HepG2 (cell line): ENCODE results near the gene BMF. TPM values are rescaled to one million over a fixed set of nuclear protein-coding genes. Genes with fewer than 3 reads are reported as not detected.

Source experiments
- ADNP ChIP-seq: sonication (generic); formaldehyde crosslinking; IDR thresholded peaks from 2 replicates; pipeline ENCODE4 v1.4.0; 2020; ENCODE audit warnings: missing genetic modification reagents
- CCDC6 ChIP-seq: sonication (generic); formaldehyde crosslinking; IDR thresholded peaks from 2 replicates; pipeline ENCODE4 v1.8.1; 2022; ENCODE audit warnings: mild to moderate bottlenecking, missing genetic modification reagents, moderate library complexity
- EHMT2 ChIP-seq: fragments of 200-600 bp; sonication (generic); IDR thresholded peaks from 2 replicates; pipeline ENCODE4 v1.7.0; 2017; ENCODE audit warnings: antibody characterized with exemption, low read depth, low read length, borderline replicate concordance
- GABPB1 ChIP-seq: IDR thresholded peaks from 2 replicates; pipeline ENCODE4 v1.6.1; 2016; ENCODE audit warnings: mild to moderate bottlenecking, missing genetic modification reagents, moderate library complexity, missing compliant biosample characterization
- NCOA1 ChIP-seq: sonication (generic); formaldehyde crosslinking; IDR thresholded peaks from 2 replicates; pipeline ENCODE4 v1.9.0; 2021; ENCODE audit warnings: missing genetic modification reagents
- NFYC ChIP-seq: IDR thresholded peaks from 2 replicates; pipeline ENCODE4 v1.6.1; 2016; ENCODE audit warnings: missing genetic modification reagents, missing compliant biosample characterization
- NPAS2 ChIP-seq: sonication (generic); formaldehyde crosslinking; IDR thresholded peaks from 2 replicates; pipeline ENCODE4 v1.8.0; 2022; ENCODE audit warnings: mild to moderate bottlenecking, missing genetic modification reagents, borderline replicate concordance
- PAF1 ChIP-seq: IDR thresholded peaks from 2 replicates; pipeline ENCODE4 v1.6.1; 2016; ENCODE audit warnings: missing genetic modification reagents, missing compliant biosample characterization
- SALL2 ChIP-seq: sonication (generic); formaldehyde crosslinking; IDR thresholded peaks from 2 replicates; pipeline ENCODE4 v1.8.1; 2023; ENCODE audit warnings: mild to moderate bottlenecking, missing genetic modification reagents, inconsistent platforms
- SNAI1 ChIP-seq: sonication (generic); formaldehyde crosslinking; IDR thresholded peaks from 2 replicates; pipeline ENCODE4 v1.5.0; 2020; ENCODE audit warnings: mild to moderate bottlenecking, missing genetic modification reagents, borderline replicate concordance
- SOX6 ChIP-seq, 2 experiments: fragments of 450-650 bp in 1 of 2; sonication (generic) in 1 of 2; formaldehyde crosslinking in 1 of 2; IDR thresholded peaks; 2 replicates each; pipeline versions ENCODE4 v1.4.0 to v1.6.1; 2017 to 2020; ENCODE audit warnings: antibody characterized with exemption in 1 of 2, mild to moderate bottlenecking in 1 of 2, missing genetic modification reagents in 1 of 2
- U2AF1 ChIP-seq: fragments of 200-400 bp; formaldehyde crosslinking; optimal IDR thresholded peaks from 2 replicates; pipeline ENCODE3; 2017; ENCODE audit warnings: mild to moderate bottlenecking, low read depth, low read length
- ZBTB1 ChIP-seq: sonication (generic); formaldehyde crosslinking; IDR thresholded peaks from 2 replicates; pipeline ENCODE4 v1.4.0; 2020; ENCODE audit warnings: missing genetic modification reagents, borderline replicate concordance
- ZNF468 ChIP-seq: sonication (generic); formaldehyde crosslinking; IDR thresholded peaks from 2 replicates; pipeline ENCODE4 v1.8.0; 2022; ENCODE audit warnings: mild to moderate bottlenecking, moderate library complexity, missing genetic modification reagents
- ZNF841 ChIP-seq: sonication (generic); formaldehyde crosslinking; IDR thresholded peaks from 2 replicates; pipeline ENCODE4 v1.8.1; 2023; ENCODE audit warnings: missing genetic modification reagents, borderline replicate concordance
- ZNF878 ChIP-seq: sonication (generic); formaldehyde crosslinking; IDR thresholded peaks from 2 replicates; pipeline ENCODE4 v1.8.1; 2023; ENCODE audit warnings: mild to moderate bottlenecking, missing genetic modification reagents, moderate library complexity
- polyA plus RNA-seq, 8 experiments: library from polyadenylated mRNA; depleted of rRNA in 3 of 8; stranded (reverse) in 7 of 8; unstranded in 1 of 8; fragments of >200 nt; fragmentation: Illumina TruSeq in 4 of 8; extraction: Trizol in 4 of 8; gene quantifications; 2 replicates each; pipeline versions ENCODE4 v1.2.1 to v1.2.3, GENCODE V29; 2011 to 2016; ENCODE audit warnings: low read depth in 4 of 8, missing spikeins in 1 of 8, mixed read lengths in 1 of 8; ENCODE audit not compliant: insufficient read depth in 1 of 8
- total RNA-seq, 5 experiments: library from RNA; depleted of rRNA; stranded (reverse); fragments of >200 nt; fragmentation: Illumina TruSeq; extraction: Trizol; gene quantifications; 2 replicates each; pipeline ENCODE4 v1.2.3, GENCODE V29; 2016; ENCODE audit warnings: low read depth in 1 of 5
- TF ChIP-seq, protein P1 (sequence below): sonication (generic); formaldehyde crosslinking; IDR thresholded peaks from 2 replicates; pipeline ENCODE4 v1.8.1; 2022; ENCODE audit warnings: low read depth, mild to moderate bottlenecking, missing genetic modification reagents
- TF ChIP-seq, protein P2 (sequence below): sonication (generic); formaldehyde crosslinking; IDR thresholded peaks from 2 replicates; pipeline ENCODE4 v1.4.0; 2020; ENCODE audit warnings: missing genetic modification reagents
- TF ChIP-seq, protein P3 (sequence below): sonication (generic); formaldehyde crosslinking; IDR thresholded peaks from 2 replicates; pipeline ENCODE4 v1.4.0; 2020; ENCODE audit warnings: missing genetic modification reagents
- TF ChIP-seq, protein P4 (sequence below): sonication (generic); formaldehyde crosslinking; IDR thresholded peaks from 2 replicates; pipeline ENCODE4 v1.4.0; 2020; ENCODE audit warnings: mild to moderate bottlenecking, low read depth, missing genetic modification reagents

BMF gene
- total and polyA plus RNA-seq, 2 of the 13 experiments (the other 11 are each of a cell fraction or from before 2014, with no cell fraction given) = 8.7 to 15.9 TPM

DNA sequence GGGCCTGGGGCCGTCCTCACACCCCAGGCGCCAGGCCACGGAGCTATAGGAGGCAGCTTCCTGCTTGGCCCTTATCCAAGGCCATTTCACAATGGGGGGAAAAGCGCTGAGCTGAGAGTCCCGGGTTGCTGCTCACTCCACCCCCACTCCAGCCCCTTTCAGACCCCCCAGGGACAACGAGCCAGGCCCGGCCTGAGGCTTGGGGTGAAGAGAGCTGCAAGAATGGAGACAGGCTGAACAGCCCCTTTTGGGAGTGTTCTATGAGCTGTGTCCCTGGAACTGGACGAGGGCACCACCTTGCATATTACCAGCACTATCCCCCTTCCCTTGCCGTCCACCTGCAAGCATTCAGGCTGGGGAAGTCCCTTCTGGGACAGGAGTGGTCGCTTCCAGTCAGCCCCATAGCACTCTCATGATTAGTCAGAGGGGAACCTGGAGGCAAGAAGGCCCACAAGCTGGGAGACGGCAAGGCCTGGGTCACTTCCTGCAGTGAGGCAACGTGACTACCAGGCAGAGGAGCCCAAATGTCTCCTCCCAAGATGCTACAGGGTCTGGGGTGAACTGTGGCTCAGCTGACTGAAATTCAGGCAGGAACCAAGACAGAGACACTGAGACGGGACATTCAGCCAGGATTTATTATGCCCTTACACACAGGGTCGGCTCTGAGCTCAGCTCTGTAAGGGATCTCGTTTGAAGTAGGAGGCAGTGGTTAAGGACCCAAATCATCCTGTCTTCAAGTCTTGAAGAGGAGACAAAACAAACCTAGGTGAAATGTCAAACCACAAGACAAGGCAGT is 61.1 kb downstream of the BMF start (continued):
- TF ChIP-seq ZNF468 (CRISPR knock-in tag) = no peak
- TF ChIP-seq, protein P1, sequence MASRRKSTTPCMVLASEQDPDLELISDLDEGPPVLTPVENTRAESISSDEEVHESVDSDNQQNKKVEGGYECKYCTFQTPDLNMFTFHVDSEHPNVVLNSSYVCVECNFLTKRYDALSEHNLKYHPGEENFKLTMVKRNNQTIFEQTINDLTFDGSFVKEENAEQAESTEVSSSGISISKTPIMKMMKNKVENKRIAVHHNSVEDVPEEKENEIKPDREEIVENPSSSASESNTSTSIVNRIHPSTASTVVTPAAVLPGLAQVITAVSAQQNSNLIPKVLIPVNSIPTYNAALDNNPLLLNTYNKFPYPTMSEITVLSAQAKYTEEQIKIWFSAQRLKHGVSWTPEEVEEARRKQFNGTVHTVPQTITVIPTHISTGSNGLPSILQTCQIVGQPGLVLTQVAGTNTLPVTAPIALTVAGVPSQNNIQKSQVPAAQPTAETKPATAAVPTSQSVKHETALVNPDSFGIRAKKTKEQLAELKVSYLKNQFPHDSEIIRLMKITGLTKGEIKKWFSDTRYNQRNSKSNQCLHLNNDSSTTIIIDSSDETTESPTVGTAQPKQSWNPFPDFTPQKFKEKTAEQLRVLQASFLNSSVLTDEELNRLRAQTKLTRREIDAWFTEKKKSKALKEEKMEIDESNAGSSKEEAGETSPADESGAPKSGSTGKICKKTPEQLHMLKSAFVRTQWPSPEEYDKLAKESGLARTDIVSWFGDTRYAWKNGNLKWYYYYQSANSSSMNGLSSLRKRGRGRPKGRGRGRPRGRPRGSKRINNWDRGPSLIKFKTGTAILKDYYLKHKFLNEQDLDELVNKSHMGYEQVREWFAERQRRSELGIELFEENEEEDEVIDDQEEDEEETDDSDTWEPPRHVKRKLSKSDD (CRISPR knock-in tag) = no peak
- TF ChIP-seq ZNF878 = no peak
- TF ChIP-seq CCDC6 = no peak
- no peak for TF ChIP-seq U2AF1
- TF ChIP-seq, protein P2, sequence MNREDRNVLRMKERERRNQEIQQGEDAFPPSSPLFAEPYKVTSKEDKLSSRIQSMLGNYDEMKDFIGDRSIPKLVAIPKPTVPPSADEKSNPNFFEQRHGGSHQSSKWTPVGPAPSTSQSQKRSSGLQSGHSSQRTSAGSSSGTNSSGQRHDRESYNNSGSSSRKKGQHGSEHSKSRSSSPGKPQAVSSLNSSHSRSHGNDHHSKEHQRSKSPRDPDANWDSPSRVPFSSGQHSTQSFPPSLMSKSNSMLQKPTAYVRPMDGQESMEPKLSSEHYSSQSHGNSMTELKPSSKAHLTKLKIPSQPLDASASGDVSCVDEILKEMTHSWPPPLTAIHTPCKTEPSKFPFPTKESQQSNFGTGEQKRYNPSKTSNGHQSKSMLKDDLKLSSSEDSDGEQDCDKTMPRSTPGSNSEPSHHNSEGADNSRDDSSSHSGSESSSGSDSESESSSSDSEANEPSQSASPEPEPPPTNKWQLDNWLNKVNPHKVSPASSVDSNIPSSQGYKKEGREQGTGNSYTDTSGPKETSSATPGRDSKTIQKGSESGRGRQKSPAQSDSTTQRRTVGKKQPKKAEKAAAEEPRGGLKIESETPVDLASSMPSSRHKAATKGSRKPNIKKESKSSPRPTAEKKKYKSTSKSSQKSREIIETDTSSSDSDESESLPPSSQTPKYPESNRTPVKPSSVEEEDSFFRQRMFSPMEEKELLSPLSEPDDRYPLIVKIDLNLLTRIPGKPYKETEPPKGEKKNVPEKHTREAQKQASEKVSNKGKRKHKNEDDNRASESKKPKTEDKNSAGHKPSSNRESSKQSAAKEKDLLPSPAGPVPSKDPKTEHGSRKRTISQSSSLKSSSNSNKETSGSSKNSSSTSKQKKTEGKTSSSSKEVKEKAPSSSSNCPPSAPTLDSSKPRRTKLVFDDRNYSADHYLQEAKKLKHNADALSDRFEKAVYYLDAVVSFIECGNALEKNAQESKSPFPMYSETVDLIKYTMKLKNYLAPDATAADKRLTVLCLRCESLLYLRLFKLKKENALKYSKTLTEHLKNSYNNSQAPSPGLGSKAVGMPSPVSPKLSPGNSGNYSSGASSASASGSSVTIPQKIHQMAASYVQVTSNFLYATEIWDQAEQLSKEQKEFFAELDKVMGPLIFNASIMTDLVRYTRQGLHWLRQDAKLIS (CRISPR knock-in tag) = no peak
- TF ChIP-seq ADNP (CRISPR knock-in tag) = no peak
- TF ChIP-seq, protein P3, sequence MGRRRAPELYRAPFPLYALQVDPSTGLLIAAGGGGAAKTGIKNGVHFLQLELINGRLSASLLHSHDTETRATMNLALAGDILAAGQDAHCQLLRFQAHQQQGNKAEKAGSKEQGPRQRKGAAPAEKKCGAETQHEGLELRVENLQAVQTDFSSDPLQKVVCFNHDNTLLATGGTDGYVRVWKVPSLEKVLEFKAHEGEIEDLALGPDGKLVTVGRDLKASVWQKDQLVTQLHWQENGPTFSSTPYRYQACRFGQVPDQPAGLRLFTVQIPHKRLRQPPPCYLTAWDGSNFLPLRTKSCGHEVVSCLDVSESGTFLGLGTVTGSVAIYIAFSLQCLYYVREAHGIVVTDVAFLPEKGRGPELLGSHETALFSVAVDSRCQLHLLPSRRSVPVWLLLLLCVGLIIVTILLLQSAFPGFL (CRISPR knock-in tag) = no peak
- no peak for TF ChIP-seq ZBTB1 (CRISPR knock-in tag)
- no peak for TF ChIP-seq PAF1 (CRISPR knock-in tag)
- no peak for TF ChIP-seq SOX6 (IDR thresholded peaks at IDR 0.05)
- TF ChIP-seq SOX6 (CRISPR knock-in tag; IDR thresholded peaks at IDR 0.05) = 0 out of 2 replicates have a peak, but pooled peaks have one; percentile 35
- TF ChIP-seq NFYC (CRISPR knock-in tag) = no peak
- peak; percentile 53; the same call in 1 of the 2 replicates for TF ChIP-seq GABPB1 (CRISPR knock-in tag)
- TF ChIP-seq SALL2 = no peak
- TF ChIP-seq ZNF841 (CRISPR knock-in tag) = no peak
- no peak for TF ChIP-seq SNAI1
- TF ChIP-seq NCOA1 (CRISPR knock-in tag) = no peak
- TF ChIP-seq EHMT2 = no peak
- TF ChIP-seq, protein P4, sequence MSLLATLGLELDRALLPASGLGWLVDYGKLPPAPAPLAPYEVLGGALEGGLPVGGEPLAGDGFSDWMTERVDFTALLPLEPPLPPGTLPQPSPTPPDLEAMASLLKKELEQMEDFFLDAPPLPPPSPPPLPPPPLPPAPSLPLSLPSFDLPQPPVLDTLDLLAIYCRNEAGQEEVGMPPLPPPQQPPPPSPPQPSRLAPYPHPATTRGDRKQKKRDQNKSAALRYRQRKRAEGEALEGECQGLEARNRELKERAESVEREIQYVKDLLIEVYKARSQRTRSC (CRISPR knock-in tag) = no peak
- TF ChIP-seq NPAS2 = no peak
